ENCODE results near the gene CHTOP. TPM values are rescaled to one million over a fixed set of nuclear protein-coding genes. Genes with fewer than 3 reads are reported as not detected.

CHTOP gene
- total and polyA plus RNA-seq, 2 of the 13 experiments (the other 11 are each of a cell fraction or from before 2014, with no cell fraction given), result 38.0 to 51.9 TPM

GRCh38 chr1:153627715-153628626, 5.9 kb upstream of the CHTOP start, which contains the start of gene S100A1 (continued):
- TF ChIP-seq CREB3 (CRISPR knock-in tag; IDR thresholded peaks at IDR 0.05), result no peak
- peak; percentile 64 for TF ChIP-seq RBFOX2 (IDR thresholded peaks at IDR 0.05; ENCODE audit: low read depth, low read length)
- TF ChIP-seq MYNN (CRISPR knock-in tag; IDR thresholded peaks at IDR 0.05; ENCODE audit: low read depth), result no peak
- no peak for TF ChIP-seq PRDM10 (CRISPR knock-in tag; IDR thresholded peaks at IDR 0.05; ENCODE audit: low read depth)
- TF ChIP-seq ZBTB8A (CRISPR knock-in tag; IDR thresholded peaks at IDR 0.05; ENCODE audit: borderline replicate concordance, low read depth), result no peak
- TF ChIP-seq KLF15 (CRISPR knock-in tag; IDR thresholded peaks at IDR 0.05; ENCODE audit: borderline replicate concordance), result no peak
- TF ChIP-seq ZNF510 (CRISPR knock-in tag; IDR thresholded peaks at IDR 0.05; ENCODE audit: low read depth), result peak; percentile 40; the same call in 1 of the 2 replicates
- TF ChIP-seq AGO2 (optimal IDR thresholded peaks at IDR 0.05; ENCODE audit: low read depth, low read length), result peak; percentile 21
- TF ChIP-seq ZNF784 (CRISPR knock-in tag; IDR thresholded peaks at IDR 0.05; ENCODE audit: borderline replicate concordance), result peak; percentile 62; the same call in 1 of the 2 replicates
- peak; percentile 19; the same call in 1 of the 2 replicates for TF ChIP-seq STAG1 (CRISPR knock-in tag; IDR thresholded peaks at IDR 0.05)
- 0 out of 4 replicates have a peak, but pooled peaks of 1 of the 2 experiments have one; percentile 18 for TF ChIP-seq EP300 (IDR thresholded peaks at IDR 0.05; ENCODE audit: low read depth in 2 of 2, low read length in 2 of 2)
- no peak for TF ChIP-seq EP300 (CRISPR knock-in tag; IDR thresholded peaks at IDR 0.05; ENCODE audit: borderline replicate concordance)
- peak; percentile 1 for TF ChIP-seq ZFY (CRISPR knock-in tag; IDR thresholded peaks at IDR 0.05)
- no peak for TF ChIP-seq TERF1 (CRISPR knock-in tag; IDR thresholded peaks at IDR 0.05)
- TF ChIP-seq PATZ1 (CRISPR knock-in tag; IDR thresholded peaks at IDR 0.05), result peak; percentile 93
- no peak for TF ChIP-seq ZNF430 (CRISPR knock-in tag; IDR thresholded peaks at IDR 0.05)
- TF ChIP-seq POLR2A (IDR thresholded peaks at IDR 0.05; ENCODE audit: insufficient read depth in 1 of 2, low read depth in 2 of 2, low read length in 2 of 2), result peak; percentile 64 to 85
- TF ChIP-seq MAZ (IDR thresholded peaks at IDR 0.05; ENCODE audit: borderline replicate concordance, low read depth, low read length), result no peak
- 0 out of 2 replicates have a peak, but pooled peaks have one; percentile 5 for TF ChIP-seq MAZ (CRISPR knock-in tag; IDR thresholded peaks at IDR 0.05; ENCODE audit: low read depth)

Measured in HepG2 (cell line).